ENCODE data around the gene SMC1B.

- TF ChIP-seq CTCF (IDR thresholded peaks at IDR 0.05) = no peak
- no peak for TF ChIP-seq EZH2 (IDR thresholded peaks at IDR 0.05)
Measured at GRCh38 chr22:45302751-45303150, 110.6 kb downstream of the SMC1B start.

All from neural progenitor cell (in vitro differentiated cells).